K562 (cell line): ENCODE data around the gene HIPK2. TPM values are rescaled to one million over a fixed set of nuclear protein-coding genes. Genes with fewer than 3 reads are reported as not detected.

Experiments used
- ATAC-seq: fragments of 200-7000 bp; cut with Tn5 transposase; 3 replicates; pipeline ENCODE4 v1.9.1; 2020; ENCODE audit warnings: moderate library complexity
- BruUV-seq: library from RNA; stranded (reverse); fragments of 400-500 nt; replicated peaks from 2 replicates; lab custom pipeline; 2021; lab: Mats Ljungman, UMichigan
- CTCF ChIA-PET: fragments of 300-600 bp; formaldehyde crosslinking; extraction: SDS; loops from one replicate; lab custom pipeline; 2021; ENCODE audit warnings: low intra/inter-chr PET ratio; lab: Yijun Ruan, JAX
- POLR2A ChIA-PET: fragments of 300-600, 350-650 bp; sonication (Branson Sonifier 250); formaldehyde crosslinking; extraction: SDS; loops from one replicate; lab custom pipeline; 2021; ENCODE audit warnings: antibody characterized with exemption, inconsistent platforms; lab: Yijun Ruan, JAX
- DNase-seq, 4 experiments: peaks; one replicate each; pipeline versions ENCODE4 v3.0.0 to v3.0.0-alpha.2; 2011 to 2018; ENCODE audit warnings: low spot score in 3 of 4, mixed read lengths in 3 of 4; ENCODE audit errors: extremely low read depth in 1 of 4
- FAIRE-seq: peaks from 2 replicates; lab custom pipeline; 2011; peaks lifted over from hg19 to GRCh38; lab: Jason Lieb, UNC
- H2AFZ ChIP-seq: 2 replicates; pipeline ENCODE4 v1.6.0; 2011; ENCODE audit warnings: low read depth, low read length, control low read depth, inconsistent platforms
- H3K27ac ChIP-seq: fragments of 200-600 bp; 3 replicates; pipeline ENCODE4 v1.8.0; 2011; ENCODE audit warnings: low read depth, mild to moderate bottlenecking, control low read depth, inconsistent platforms, low read length, moderate library complexity, mixed read lengths; ENCODE audit errors: extremely low read depth
- H3K27me3 ChIP-seq, 2 experiments: fragments of 300-600 bp in 1 of 2; 2 replicates in 1 of 2; 3 replicates in 1 of 2; pipeline versions ENCODE4 v1.6.0 to v1.8.0; 2011; ENCODE audit warnings: inconsistent platforms in 2 of 2, low read length in 2 of 2, mild to moderate bottlenecking in 1 of 2, mixed read lengths in 1 of 2, moderate library complexity in 1 of 2; ENCODE audit not compliant: control insufficient read depth in 2 of 2, insufficient read depth in 2 of 2
- H3K36me3 ChIP-seq: fragments of 300-600 bp; 3 replicates; pipeline ENCODE4 v1.8.0; 2011; ENCODE audit warnings: mild to moderate bottlenecking, low read length, inconsistent platforms; ENCODE audit not compliant: control insufficient read depth, insufficient read depth
- H3K4me1 ChIP-seq, 2 experiments: fragments of 200-600 bp in 1 of 2; replicated peaks in 1 of 2; 2 replicates in 1 of 2; 3 replicates in 1 of 2; pipeline versions ENCODE4 v1.5.1 to v1.8.0; 2011; ENCODE audit warnings: inconsistent platforms in 2 of 2, low read length in 2 of 2, mild to moderate bottlenecking in 1 of 2, mixed read lengths in 1 of 2, moderate library complexity in 1 of 2; ENCODE audit not compliant: control insufficient read depth in 2 of 2, insufficient read depth in 2 of 2
- H3K4me2 ChIP-seq: 2 replicates; pipeline ENCODE4 v1.6.1; 2011; ENCODE audit warnings: low read length, control low read depth, inconsistent platforms, mixed read lengths; ENCODE audit not compliant: insufficient read depth
- H3K4me3 ChIP-seq: fragments of 200-600 bp; sonication (generic), shearing (Covaris generic); 2 replicates; pipeline ENCODE4 v1.5.1; 2016; ENCODE audit warnings: control low read depth, inconsistent platforms
- H3K79me2 ChIP-seq: fragments of 200-600 bp; 3 replicates; pipeline ENCODE4 v1.8.0; 2011; ENCODE audit warnings: low read length, inconsistent platforms; ENCODE audit not compliant: control insufficient read depth, insufficient read depth
- H3K9ac ChIP-seq, 2 experiments: 2 replicates each; pipeline versions ENCODE4 v1.6.0 to v1.6.1; 2011; ENCODE audit warnings: low read depth in 2 of 2, low read length in 2 of 2, control low read depth in 1 of 2, inconsistent platforms in 1 of 2, mild to moderate bottlenecking in 1 of 2, mixed read lengths in 1 of 2; ENCODE audit not compliant: insufficient read depth in 1 of 2
- H3K9me1 ChIP-seq: one replicate; pipeline ENCODE4 v1.6.0; 2011; ENCODE audit warnings: inconsistent platforms, mild to moderate bottlenecking, low read length, moderate library complexity; ENCODE audit not compliant: control insufficient read depth, insufficient read depth
- H3K9me3 ChIP-seq: replicated peaks from 2 replicates; pipeline ENCODE4 v1.5.1; 2011; ENCODE audit warnings: low read depth, low read length, inconsistent platforms; ENCODE audit not compliant: control insufficient read depth, insufficient read depth
- H4K20me1 ChIP-seq: replicated peaks from 2 replicates; pipeline ENCODE4 v1.6.1; 2011; ENCODE audit warnings: low read length, inconsistent platforms, mixed read lengths; ENCODE audit not compliant: control insufficient read depth, insufficient read depth
- HMGN3 ChIP-seq: IDR thresholded peaks from 2 replicates; pipeline ENCODE4 v1.6.1; 2011; ENCODE audit warnings: borderline replicate concordance, low read depth, mild to moderate bottlenecking, mixed read lengths, low read length; ENCODE audit not compliant: insufficient read length; ENCODE audit errors: extremely low read depth
- NR2C1 ChIP-seq, 2 experiments: fragments of 450-650 bp; IDR thresholded peaks; 2 replicates each; pipeline ENCODE4 v1.6.1; 2017; ENCODE audit warnings: mild to moderate bottlenecking in 2 of 2, antibody characterized with exemption in 1 of 2, inconsistent platforms in 1 of 2, missing compliant biosample characterization in 1 of 2, missing genetic modification characterization in 1 of 2
- POLR2G ChIP-seq: fragments of 200-400 bp; formaldehyde crosslinking; IDR thresholded peaks from 2 replicates; pipeline ENCODE4 v1.6.1; 2017; ENCODE audit warnings: low read depth, mild to moderate bottlenecking, antibody characterized with exemption, low read length, moderate library complexity
- RBM39 ChIP-seq: fragments of 200-400 bp; formaldehyde crosslinking; optimal IDR thresholded peaks from 2 replicates; pipeline ENCODE3; 2018; ENCODE audit warnings: low read depth, low read length
- TAF9B ChIP-seq: fragments of 450-650 bp; IDR thresholded peaks from 2 replicates; pipeline ENCODE4 v1.6.1; 2018; ENCODE audit warnings: mild to moderate bottlenecking; ENCODE audit not compliant: partially characterized antibody
- XRCC3 ChIP-seq: fragments of 450-650 bp; IDR thresholded peaks from 2 replicates; pipeline ENCODE4 v1.6.1; 2017; ENCODE audit warnings: mild to moderate bottlenecking, moderate library complexity
- ZNF277 ChIP-seq: fragments of 250-450 bp; sonication (Bioruptor Pico); IDR thresholded peaks from 2 replicates; pipeline ENCODE4 v1.8.0; 2022; ENCODE audit warnings: inconsistent platforms, mild to moderate bottlenecking, moderate library complexity, borderline replicate concordance
- ZZZ3 ChIP-seq: fragments of 450-650 bp; IDR thresholded peaks from 2 replicates; pipeline ENCODE4 v1.6.1; 2016; ENCODE audit warnings: antibody characterized with exemption, mild to moderate bottlenecking, moderate library complexity
- WGBS: fragments of 100-300 bp; shearing (Covaris generic); methylation state at CpG from one replicate; pipeline ENCODE4 v1.1.6; 2016; ENCODE audit warnings: low coverage, mixed read lengths; ENCODE audit not compliant: insufficient coverage; ENCODE audit errors: missing lambda C conversion rate; 5-methylcytosine and 5-hydroxymethylcytosine counted together
- in situ Hi-C: fragments of 300-500 bp; cut with MboI; formaldehyde crosslinking; loops from 4 replicates; pipeline ENCODE4 v1.15.0; 2018; ENCODE audit warnings: inconsistent platforms, mixed read lengths
- intact Hi-C: fragments of 100-400 bp; cut with micrococcal nuclease; formaldehyde crosslinking; loops from 2 replicates; pipeline ENCODE4 v1.14.2; 2022
- polyA plus RNA-seq, 8 experiments: library from polyadenylated mRNA; depleted of rRNA in 4 of 8; stranded (reverse) in 5 of 8; unstranded in 3 of 8; fragments of >200 nt; fragmentation: Nextera tagmentation in 2 of 8; fragmentation: Illumina TruSeq in 1 of 8; extraction: Ambion mirVana in 2 of 8; extraction: Trizol in 1 of 8; gene quantifications; 2 replicates each; pipeline versions ENCODE4 v1.2.1 to v1.2.3, GENCODE V29; 2011 to 2014; ENCODE audit warnings: inconsistent platforms in 1 of 8, missing spikeins in 1 of 8
- total RNA-seq, 7 experiments: library from RNA; depleted of rRNA in 6 of 7; stranded (reverse); fragments of >200 nt in 6 of 7; fragmentation: Illumina TruSeq in 2 of 7; extraction: Trizol in 2 of 7; gene quantifications; 2 replicates each; pipeline versions ENCODE4 v1.2.1 to v1.2.3, GENCODE V29; 2011 to 2021; ENCODE audit warnings: low replicate concordance in 1 of 7

Gene HIPK2
- total and polyA plus RNA-seq, 9 of the 15 experiments (the other 6 are each of a cell fraction or from before 2014, with no cell fraction given): 0.69 to 19.8 (median 5.1) TPM

- Histone ChIP-seq H3K9me1 (no peaks in the 10 kb centered on the region), H2AFZ (no peak overlapping the region), H3K79me2 (no peaks in the 10 kb centered on the region), H3K4me1 (peaks cover 8 to 12% of the 10 kb centered on the region in 2 experiments; a peak in 4 of 5 replicates), H3K36me3 (no peaks in the 10 kb centered on the region), H3K9me3 (no peaks in the 10 kb centered on the region), H4K20me1 (peaks cover 9% of the 10 kb centered on the region), H3K9ac (no peak overlapping the region), H3K27ac (no peak overlapping the region), H3K4me2 (no peak overlapping the region), H3K4me3 (no peak overlapping the region), H3K27me3 (no peaks in the 10 kb centered on the region)
- BruUV-seq: no TSS peak
- no peak for TF ChIP-seq ZZZ3
- no peak for TF ChIP-seq HMGN3
- no peak for TF ChIP-seq XRCC3
- no peak for TF ChIP-seq ZNF277 (CRISPR knock-in tag)
- TF ChIP-seq POLR2G: no peak
- TF ChIP-seq NR2C1 (IDR thresholded peaks at IDR 0.05): no peak
- 0 out of 2 replicates have a peak, but pooled peaks have one; percentile 15 for TF ChIP-seq NR2C1 (tag; IDR thresholded peaks at IDR 0.05)
- TF ChIP-seq TAF9B: no peak
- TF ChIP-seq RBM39: no peak
- intact Hi-C loops: no loop called here
- ATAC-seq (no peak), DNase-seq (peak in 1 of 4 experiments; percentile 18), FAIRE-seq (no peak)
- POLR2A ChIA-PET: interaction anchor here (0.7 to 1.0 kb wide), 4 partner anchors 11 to 258 kb away, joined by 3 read pairs; no protein-coding TSS in a partner anchor
- CTCF ChIA-PET: no interaction called here
- 51% methylated on average over 5 of the region's 5 CpGs for WGBS
- in situ Hi-C loops: no loop called here
Measured at GRCh38 chr7:139691253-139691781, 86.5 kb downstream of the HIPK2 start.
